Peyer's patch (tissue), 4 donors: ENCODE measurements around the gene TRIM50.

Experiments
- CTCF ChIP-seq, 6 experiments: fragments of 450-650 bp in 4 of 6; fragments of 200-600 bp in 2 of 6; sonication (generic) in 1 of 6; IDR thresholded peaks; one replicate each; pipeline ENCODE4 v1.5.1; 2017 to 2019; ENCODE audit warnings: antibody characterized with exemption in 6 of 6, mild to moderate bottlenecking in 3 of 6, moderate library complexity in 1 of 6
- POLR2A ChIP-seq, 2 donors: fragments of 450-650 bp; IDR thresholded peaks; one replicate each; pipeline ENCODE4 v1.5.1; 2017; ENCODE audit warnings: antibody characterized with exemption in 2 of 2, mild to moderate bottlenecking in 2 of 2, moderate library complexity in 2 of 2

GRCh38 chr7:73341877-73342276, 14.0 kb upstream of the TRIM50 start:
- TF ChIP-seq CTCF (IDR thresholded peaks at IDR 0.05) (no peak), POLR2A (IDR thresholded peaks at IDR 0.05) (no peak)
